Glomerular endothelial cell (primary cell): ENCODE results near the gene OR6C2. TPM values are rescaled to one million over a fixed set of nuclear protein-coding genes. Genes with fewer than 3 reads are reported as not detected.
"Not testable (repeated sequence)": the region's sequence is repeated elsewhere in the genome, so short reads cannot be mapped to it uniquely, and the experiment has no call there.

ENCODE experiments used
- DNase-seq: peaks from one replicate; pipeline ENCODE4 v3.0.0-alpha.2; 2011; ENCODE audit warnings: low read depth, low spot score; ENCODE audit errors: extremely low read depth
- total RNA-seq: library from RNA; depleted of rRNA; stranded (reverse); fragments of >200 nt; gene quantifications from 2 replicates; pipeline ENCODE4 v1.2.3, GENCODE V29; 2015

Gene OR6C2
- not detected in 2 replicates for total RNA-seq

DNA sequence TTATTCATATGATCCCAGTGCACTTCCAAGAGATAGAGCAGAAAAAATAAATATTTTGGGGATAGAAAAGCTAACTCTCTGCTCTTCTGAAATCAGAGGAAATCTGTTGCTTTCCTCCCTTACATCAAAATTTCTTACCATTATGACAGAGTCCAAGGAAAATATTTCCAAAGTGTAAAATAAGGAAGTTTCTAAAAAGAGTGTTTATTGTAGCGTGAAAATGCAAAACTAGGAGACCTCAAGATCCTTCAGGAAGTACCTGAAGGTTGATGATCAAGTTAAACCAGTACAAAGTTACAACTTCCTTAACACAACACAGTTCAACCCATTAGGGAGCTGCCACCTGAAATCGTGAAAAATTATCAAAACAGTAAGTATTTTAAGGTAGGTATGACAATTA lies at the start of gene OR6C2:
TSS of gene OR6C2 (plus strand) at position 301 of the 400 bp plus-strand sequence. CDS start 8,138 bp downstream, outside the sequence.
- no peak for DNase-seq

DNA sequence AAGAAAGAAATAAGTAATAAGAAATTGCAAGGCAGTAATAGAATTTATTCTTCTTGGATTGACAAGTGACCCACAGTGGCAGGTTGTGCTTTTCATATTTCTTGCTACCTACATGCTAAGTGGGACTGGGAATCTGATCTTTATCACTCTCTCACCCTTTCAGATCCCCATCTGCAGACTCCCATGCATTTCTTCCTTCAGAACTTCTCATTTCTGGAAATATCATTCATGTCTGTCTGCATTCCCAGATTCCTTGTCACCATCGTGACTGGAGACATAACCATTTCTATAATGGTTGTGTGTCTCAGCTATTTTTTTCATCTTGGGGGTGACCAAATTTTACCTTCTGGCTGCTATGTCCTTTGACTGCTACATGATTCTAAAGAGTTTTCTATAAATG lies 47.5 kb upstream of the OR6C2 start:
- no peak for DNase-seq

- DNase-seq, result no peak
These were observed 43.6 kb upstream of the OR6C2 start, which contains the start of gene OR6C65 for GRCh38 chr12:55400229-55400628. OR6C65 (plus strand) TSS chr12:55400529; CDS start chr12:55400529, 0 bp downstream.

DNA sequence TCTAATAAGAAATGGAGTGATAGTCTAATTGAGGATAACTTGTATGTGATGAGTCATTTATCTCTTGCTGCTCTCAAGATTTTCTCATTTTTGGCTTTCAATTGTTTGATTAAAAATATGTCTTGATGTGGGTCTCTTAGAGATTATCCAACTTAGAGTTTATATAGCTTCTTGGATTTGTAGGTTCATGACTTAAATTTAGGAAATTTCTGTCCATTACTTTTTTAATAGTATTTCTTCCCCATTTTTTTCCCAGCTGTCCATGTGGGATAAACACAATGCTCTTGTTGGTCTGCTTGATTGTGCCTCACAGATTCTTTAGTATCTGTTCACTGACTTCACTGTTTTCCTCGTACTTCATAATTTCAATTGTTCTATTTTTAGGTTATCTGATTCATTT lies 36.0 kb upstream of the OR6C2 start:
- DNase-seq, result no peak

DNA sequence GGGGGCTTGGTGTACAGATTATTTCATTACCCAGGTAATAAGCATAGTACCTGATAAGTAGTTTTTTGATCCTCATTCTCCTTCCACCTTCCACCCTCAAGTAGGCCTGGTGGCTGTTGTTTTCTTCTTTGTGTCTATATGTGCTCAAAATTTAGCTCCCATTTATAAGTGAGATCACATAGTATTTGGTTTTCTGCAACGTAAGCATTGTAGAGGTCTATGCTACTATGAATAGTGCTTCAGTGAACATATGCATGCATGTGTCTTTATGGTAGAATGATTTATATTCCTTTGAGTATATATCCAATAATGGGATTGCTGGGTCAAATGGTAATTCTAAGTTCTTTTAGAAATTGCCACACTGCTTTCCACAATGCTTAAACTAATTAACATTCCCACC lies 34.7 kb upstream of the OR6C2 start:
- not testable (repeated sequence) for DNase-seq

GRCh38 chr12:55412138-55412537 lies 31.7 kb upstream of the OR6C2 start:
- not testable (repeated sequence) for DNase-seq

- DNase-seq, result not testable (repeated sequence)
These were observed 30.1 kb upstream of the OR6C2 start for GRCh38 chr12:55413498-55414388.

- DNase-seq, result not testable (repeated sequence)
These were observed 29.5 kb upstream of the OR6C2 start for GRCh38 chr12:55414396-55414823.

DNA sequence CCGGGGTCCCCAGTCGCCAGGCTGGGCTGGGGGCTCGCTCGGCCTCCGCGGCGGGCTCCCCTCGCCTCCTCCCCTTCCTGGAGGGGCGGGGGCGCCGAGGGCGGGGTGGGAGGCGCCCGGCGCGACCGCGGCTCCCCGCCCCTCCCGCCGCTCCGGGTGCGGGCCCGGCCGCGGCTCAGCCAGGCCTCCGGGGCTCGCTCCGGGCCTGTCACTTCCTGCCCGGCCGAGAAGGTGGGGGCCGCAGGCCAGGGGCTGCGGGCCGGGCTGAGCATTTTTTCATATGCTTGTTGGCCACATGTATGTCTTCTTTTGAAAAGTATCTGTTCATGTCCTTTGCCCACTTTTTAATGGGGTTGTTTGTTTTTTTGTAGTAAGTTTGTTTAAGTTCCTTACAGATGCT lies 29.0 kb upstream of the OR6C2 start:
- DNase-seq, result not testable (repeated sequence)

DNA sequence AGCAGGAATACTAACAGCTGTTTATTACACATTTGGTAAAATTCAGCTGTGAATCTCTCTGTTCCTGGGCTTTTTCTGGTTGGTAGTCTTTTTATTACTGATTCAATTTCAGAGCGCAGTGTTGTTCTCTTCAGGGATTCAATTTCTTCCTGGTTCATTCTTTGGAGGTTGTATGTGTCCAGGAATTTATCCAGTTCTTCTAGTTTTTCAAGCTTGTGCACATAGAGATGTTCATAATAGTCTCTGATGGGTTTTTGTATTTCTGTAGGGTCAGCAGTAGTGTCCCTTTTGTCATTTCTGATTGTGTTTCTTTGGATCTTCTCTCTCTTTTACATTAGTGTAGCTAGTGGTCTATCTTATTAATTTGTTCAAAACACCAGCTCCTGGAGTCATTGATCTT lies 26.9 kb upstream of the OR6C2 start:
- no peak for DNase-seq

DNA sequence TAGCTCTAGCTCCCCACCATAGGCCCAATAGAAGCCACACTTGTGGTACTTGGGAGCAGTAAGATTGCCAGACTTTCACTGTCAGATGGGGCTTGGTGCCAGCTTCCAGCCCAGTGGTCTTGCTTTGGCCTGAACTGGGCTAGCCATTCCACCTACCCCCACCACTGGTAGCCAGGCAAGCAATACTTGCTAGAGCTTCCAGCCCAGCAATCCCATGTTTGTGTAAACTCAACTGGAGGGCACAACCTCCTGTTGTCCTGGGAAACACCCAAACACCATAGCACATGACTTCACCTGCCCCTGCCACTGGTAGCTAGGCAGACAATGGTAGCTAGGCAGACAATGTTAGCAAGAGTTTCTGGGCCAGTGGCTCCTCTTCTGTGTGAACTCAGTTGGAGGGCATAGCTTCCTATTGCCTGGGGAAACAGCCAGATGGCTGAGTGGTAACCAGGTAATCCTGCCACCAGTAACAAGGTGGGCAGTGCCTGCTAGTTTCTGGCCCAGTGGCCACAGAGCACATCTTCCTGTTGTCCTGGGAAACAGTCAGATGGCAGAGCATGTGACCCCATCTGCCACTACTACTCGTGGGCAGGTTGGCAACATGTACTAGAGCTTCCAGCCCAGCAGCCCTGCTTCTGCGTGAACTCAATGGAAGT lies 23.4 kb upstream of the OR6C2 start:
- no peak for DNase-seq

DNA sequence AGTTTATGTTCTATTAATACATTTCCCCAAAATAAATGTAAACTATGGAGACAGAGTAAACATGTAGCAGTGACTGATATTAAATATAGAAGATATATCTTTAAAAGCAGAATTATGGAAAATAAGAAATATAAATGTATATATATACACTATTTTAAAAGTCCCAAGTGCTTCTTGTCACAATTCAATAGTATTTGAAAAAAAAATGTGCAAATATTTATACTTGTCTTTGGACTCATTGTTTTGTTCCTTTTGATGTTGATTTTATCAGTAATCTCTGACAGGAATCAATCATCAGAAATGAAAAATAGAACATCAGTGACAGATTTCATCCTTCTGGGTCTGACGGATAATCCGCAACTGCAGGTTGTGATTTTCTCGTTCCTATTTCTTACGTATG lies 17.9 kb upstream of the OR6C2 start, which contains the start of gene OR6C76:
TSS of gene OR6C76 (plus strand) at position 301 of the 400 bp plus-strand sequence. CDS start at position 301, 0 bp downstream.
- no peak for DNase-seq

- no peak for DNase-seq
These were observed 15.3 kb upstream of the OR6C2 start for GRCh38 chr12:55428331-55429243.

DNA sequence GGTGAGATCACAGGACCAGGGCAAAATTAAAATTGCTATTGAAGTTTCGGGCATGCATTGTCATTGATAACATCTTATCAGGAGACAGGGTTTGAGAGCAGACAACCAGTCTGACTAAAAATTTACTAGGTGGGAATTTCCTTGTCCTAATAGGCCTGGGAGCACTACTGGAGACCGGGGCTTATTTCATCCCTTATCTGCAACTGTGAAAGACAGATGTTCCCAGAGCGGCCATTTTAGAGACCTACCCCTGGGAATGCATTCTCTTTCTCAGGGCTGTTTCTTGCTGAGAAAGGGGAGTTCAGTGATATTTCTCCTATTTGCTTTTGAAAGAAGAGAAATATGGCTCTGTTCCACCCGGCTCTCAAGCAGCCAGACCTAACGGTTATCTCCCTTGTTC lies 2.6 kb upstream of the OR6C2 start:
- DNase-seq, result not testable (repeated sequence)

DNA sequence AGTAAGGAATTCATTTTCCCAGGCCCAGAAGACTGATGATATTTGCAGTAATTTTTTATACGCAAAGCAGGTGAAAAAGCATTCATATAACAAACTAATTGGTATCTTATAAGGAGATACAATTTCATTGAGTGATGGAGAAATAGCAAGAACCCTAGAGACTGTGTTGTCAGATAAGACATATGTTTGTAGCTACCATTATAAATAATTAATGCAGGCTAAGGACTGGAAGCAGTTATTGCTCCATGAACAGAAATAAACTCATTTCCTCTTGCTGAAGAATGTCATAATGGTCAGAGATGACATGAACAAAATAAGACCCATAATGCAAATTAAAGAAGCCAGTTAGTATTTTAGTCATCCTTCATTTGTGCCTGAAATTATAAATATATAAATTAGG lies 1.5 kb downstream of the OR6C2 start:
- DNase-seq, result no peak

DNA sequence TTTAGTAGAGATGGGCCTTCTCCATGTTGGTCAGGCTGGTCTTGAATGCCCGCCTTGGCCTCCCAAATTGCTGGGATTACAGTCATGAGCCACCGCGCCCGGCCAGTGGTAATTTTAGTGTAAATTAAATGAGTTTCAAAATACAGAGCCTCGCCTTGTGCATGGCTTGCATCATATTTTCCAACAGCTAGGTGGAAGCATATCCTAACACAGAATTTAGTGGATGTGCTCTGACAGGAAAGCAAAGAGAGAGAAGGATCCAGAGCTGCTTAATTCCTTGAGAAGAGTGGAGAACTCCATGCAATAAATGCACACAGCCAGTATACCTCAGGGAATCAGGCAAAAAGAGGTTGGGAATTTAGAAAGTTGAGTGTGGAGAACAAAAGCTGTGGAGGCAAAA lies 2.5 kb downstream of the OR6C2 start:
- no peak for DNase-seq

DNA sequence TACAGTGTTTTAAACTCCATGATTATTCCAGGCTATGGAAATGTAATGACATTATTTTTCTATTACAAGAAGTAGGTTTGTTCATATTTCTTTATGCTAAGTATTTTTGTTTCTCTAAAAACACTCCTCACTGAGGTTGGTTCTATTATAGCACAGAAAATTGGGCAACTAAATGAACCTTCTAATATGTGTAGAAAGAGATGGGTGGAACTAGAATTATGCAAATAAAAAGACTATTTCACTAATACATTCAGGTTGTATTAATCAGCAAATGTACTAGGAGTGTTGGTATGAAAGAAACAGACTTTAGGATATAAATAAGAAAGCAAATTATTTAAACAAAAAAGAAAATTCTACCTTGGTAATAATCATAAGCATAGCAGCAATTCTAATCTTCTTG lies 4.9 kb downstream of the OR6C2 start:
- no peak for DNase-seq

DNA sequence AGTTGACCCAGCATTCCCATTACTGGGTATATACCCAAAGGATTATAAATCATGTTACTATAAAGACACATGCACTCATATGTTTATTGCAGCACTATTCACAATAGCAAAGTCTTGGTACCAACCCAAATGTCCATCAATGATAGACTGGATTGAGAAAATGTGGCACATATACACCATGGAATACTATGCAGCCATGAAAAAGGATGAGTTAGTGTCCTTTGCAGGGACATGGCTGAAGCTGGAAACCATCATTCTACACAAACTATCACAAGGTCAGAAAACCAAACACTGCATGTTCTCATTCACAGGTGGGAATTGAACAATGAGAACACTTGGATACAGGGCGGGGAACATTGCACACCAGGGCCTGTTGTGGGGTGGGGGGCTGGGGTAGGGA lies 21.1 kb downstream of the OR6C2 start:
- not testable (repeated sequence) for DNase-seq

GRCh38 chr12:55467836-55468235 lies 24.0 kb downstream of the OR6C2 start:
- DNase-seq, result no peak

GRCh38 chr12:55469291-55469690 lies 25.4 kb downstream of the OR6C2 start:
- DNase-seq, result no peak
